Mammary epithelial cell (primary cell): ENCODE data around the gene CMSS1.

Experiments
- CTCF ChIP-seq, 2 donors: IDR thresholded peaks in 1 of 2; conservative IDR thresholded peaks in 1 of 2; 2 replicates each; pipeline ENCODE4 v1.5.1; 2011 to 2012; ENCODE audit warnings: inconsistent platforms in 2 of 2, low read length in 2 of 2, mild to moderate bottlenecking in 2 of 2, control low read depth in 1 of 2, low read depth in 1 of 2; ENCODE audit not compliant: insufficient read depth in 1 of 2; ENCODE audit errors: extremely low read depth in 1 of 2
- EZH2 ChIP-seq: IDR thresholded peaks from 2 replicates; pipeline ENCODE4 v1.6.1; 2012; ENCODE audit warnings: low read length, inconsistent platforms, borderline replicate concordance

GRCh38 chr3:99848433-99848832 is 30.8 kb downstream of the CMSS1 start:
- TF ChIP-seq CTCF (conservative IDR thresholded peaks at IDR 0.05 in 1 of 2, IDR thresholded peaks at IDR 0.05 in 1 of 2; ENCODE audit: extremely low read depth in 1 of 2, insufficient read depth in 1 of 2, low read depth in 1 of 2, low read length in 2 of 2) (no peak), EZH2 (no peak)
